ENCODE data around the gene CHMP4A.

DNA sequence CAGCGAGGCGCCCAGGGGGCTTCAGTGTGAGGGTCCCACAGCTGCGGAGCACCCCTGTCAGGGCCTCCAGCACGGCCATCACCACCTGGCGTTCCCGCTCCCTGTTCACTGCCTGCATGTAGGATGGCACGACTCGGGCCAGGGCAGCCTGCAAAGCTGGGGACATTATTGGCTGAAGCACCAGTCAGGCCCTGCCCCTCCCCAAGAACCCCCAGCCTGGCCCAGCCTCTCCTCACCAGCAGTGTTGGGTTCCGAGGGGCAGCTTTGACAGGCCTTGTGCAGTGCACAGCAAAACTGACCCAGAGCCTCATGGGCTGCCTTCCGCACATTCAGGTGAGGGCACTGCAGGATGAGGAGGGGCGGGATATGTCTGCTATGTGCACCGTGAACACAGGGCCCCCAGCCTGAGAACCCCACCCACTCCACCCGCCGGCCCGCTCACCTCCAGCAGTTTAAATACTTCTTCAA lies 30.2 kb downstream of the CHMP4A start:
- TF ChIP-seq ZNF232 (CRISPR knock-in tag; IDR thresholded peaks at IDR 0.05) (no peak), TCF7 (CRISPR knock-in tag; IDR thresholded peaks at IDR 0.05; ENCODE audit: low read depth) (no peak), SMAD4 (CRISPR knock-in tag; IDR thresholded peaks at IDR 0.05) (no peak), ZNF121 (CRISPR knock-in tag; IDR thresholded peaks at IDR 0.05) (no peak), CBFB (CRISPR knock-in tag; IDR thresholded peaks at IDR 0.05; ENCODE audit: low read depth) (no peak), ATF1 (CRISPR knock-in tag; IDR thresholded peaks at IDR 0.05) (no peak), CREM (CRISPR knock-in tag; IDR thresholded peaks at IDR 0.05) (no peak)
- TF ChIP-seq, protein P1, sequence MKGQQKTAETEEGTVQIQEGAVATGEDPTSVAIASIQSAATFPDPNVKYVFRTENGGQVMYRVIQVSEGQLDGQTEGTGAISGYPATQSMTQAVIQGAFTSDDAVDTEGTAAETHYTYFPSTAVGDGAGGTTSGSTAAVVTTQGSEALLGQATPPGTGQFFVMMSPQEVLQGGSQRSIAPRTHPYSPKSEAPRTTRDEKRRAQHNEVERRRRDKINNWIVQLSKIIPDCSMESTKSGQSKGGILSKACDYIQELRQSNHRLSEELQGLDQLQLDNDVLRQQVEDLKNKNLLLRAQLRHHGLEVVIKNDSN (CRISPR knock-in tag; IDR thresholded peaks at IDR 0.05) = no peak
- TF ChIP-seq, protein P2, sequence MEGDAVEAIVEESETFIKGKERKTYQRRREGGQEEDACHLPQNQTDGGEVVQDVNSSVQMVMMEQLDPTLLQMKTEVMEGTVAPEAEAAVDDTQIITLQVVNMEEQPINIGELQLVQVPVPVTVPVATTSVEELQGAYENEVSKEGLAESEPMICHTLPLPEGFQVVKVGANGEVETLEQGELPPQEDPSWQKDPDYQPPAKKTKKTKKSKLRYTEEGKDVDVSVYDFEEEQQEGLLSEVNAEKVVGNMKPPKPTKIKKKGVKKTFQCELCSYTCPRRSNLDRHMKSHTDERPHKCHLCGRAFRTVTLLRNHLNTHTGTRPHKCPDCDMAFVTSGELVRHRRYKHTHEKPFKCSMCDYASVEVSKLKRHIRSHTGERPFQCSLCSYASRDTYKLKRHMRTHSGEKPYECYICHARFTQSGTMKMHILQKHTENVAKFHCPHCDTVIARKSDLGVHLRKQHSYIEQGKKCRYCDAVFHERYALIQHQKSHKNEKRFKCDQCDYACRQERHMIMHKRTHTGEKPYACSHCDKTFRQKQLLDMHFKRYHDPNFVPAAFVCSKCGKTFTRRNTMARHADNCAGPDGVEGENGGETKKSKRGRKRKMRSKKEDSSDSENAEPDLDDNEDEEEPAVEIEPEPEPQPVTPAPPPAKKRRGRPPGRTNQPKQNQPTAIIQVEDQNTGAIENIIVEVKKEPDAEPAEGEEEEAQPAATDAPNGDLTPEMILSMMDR (IDR thresholded peaks at IDR 0.05) = no peak
- TF ChIP-seq, protein P3, sequence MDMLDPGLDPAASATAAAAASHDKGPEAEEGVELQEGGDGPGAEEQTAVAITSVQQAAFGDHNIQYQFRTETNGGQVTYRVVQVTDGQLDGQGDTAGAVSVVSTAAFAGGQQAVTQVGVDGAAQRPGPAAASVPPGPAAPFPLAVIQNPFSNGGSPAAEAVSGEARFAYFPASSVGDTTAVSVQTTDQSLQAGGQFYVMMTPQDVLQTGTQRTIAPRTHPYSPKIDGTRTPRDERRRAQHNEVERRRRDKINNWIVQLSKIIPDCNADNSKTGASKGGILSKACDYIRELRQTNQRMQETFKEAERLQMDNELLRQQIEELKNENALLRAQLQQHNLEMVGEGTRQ (CRISPR knock-in tag; IDR thresholded peaks at IDR 0.05) = no peak
- TF ChIP-seq, protein P4, sequence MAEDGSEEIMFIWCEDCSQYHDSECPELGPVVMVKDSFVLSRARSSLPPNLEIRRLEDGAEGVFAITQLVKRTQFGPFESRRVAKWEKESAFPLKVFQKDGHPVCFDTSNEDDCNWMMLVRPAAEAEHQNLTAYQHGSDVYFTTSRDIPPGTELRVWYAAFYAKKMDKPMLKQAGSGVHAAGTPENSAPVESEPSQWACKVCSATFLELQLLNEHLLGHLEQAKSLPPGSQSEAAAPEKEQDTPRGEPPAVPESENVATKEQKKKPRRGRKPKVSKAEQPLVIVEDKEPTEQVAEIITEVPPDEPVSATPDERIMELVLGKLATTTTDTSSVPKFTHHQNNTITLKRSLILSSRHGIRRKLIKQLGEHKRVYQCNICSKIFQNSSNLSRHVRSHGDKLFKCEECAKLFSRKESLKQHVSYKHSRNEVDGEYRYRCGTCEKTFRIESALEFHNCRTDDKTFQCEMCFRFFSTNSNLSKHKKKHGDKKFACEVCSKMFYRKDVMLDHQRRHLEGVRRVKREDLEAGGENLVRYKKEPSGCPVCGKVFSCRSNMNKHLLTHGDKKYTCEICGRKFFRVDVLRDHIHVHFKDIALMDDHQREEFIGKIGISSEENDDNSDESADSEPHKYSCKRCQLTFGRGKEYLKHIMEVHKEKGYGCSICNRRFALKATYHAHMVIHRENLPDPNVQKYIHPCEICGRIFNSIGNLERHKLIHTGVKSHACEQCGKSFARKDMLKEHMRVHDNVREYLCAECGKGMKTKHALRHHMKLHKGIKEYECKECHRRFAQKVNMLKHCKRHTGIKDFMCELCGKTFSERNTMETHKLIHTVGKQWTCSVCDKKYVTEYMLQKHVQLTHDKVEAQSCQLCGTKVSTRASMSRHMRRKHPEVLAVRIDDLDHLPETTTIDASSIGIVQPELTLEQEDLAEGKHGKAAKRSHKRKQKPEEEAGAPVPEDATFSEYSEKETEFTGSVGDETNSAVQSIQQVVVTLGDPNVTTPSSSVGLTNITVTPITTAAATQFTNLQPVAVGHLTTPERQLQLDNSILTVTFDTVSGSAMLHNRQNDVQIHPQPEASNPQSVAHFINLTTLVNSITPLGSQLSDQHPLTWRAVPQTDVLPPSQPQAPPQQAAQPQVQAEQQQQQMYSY (CRISPR knock-in tag; IDR thresholded peaks at IDR 0.05) = no peak
